ENCODE results near the gene CDH13. TPM values are rescaled to one million over a fixed set of nuclear protein-coding genes. Genes with fewer than 3 reads are reported as not detected.

CDH13 gene
- polyA plus RNA-seq, 2 of the 4 experiments (the other 2 are of a cell fraction), result not detected

DNA sequence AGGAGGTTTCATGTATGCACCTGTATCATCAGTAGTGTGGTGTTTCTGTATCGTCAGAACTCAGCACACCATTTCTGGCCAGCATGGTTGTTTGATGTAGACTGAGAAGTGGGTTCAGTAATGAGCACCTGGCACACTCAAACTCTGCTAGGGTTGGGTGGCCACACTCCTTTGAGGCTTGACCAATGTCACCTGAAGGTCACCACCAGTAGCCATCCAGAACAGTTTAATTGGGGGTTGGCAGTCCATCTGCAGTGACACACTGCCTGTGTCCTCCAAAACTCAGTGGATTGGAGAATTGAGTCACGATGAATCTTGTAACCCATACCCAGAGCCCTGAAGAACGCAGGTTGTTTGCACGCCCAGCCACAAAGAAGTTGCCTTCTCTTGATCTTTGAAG lies 1094.2 kb downstream of the CDH13 start:
- no peak for ATAC-seq
- 6% methylated on average over 4 of the region's 4 CpGs for WGBS (ENCODE audit: missing lambda C conversion rate)
- POLR2A ChIA-PET, result no interaction called here
- CTCF ChIA-PET, result no interaction called here
- DNase-seq (ENCODE audit: low read depth in 1 of 2, low spot score in 1 of 2), result no peak
- Histone ChIP-seq H3K4me3 (no peak overlapping the region), H3K4me1 (no peaks in the 10 kb centered on the region), H3K27ac (no peak overlapping the region), H3K9me3 (no peaks in the 10 kb centered on the region), H3K4me2 (no peak overlapping the region)
- no peak for FAIRE-seq
- TF ChIP-seq CBX2 (IDR thresholded peaks at IDR 0.05; ENCODE audit: borderline replicate concordance, low read depth), result no peak

DNA sequence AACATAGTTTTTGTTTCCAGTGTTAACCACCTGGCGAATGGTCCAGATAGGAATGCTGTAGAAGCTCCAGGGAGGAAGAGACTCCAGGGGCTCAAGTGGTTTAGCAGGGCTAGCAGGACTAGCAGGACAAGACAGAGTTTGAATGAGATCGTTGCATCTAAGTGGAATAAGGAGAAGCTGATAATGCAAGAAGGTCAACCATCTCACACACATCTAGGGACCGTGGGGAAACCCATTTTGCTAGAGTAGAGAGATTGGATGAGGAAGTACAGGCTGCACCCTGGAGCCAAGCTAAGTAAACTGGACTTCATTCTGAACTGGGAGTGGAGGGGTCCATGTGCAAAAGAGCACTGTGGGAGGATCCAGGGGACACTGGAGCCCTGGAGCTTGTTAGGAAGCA lies 1094.9 kb downstream of the CDH13 start:
- ChIA-PET POLR2A (no interaction called here), CTCF (no interaction called here)
- H3K27ac ChIP-seq, result no peak overlapping the region
- WGBS (ENCODE audit: missing lambda C conversion rate), result 2% methylated on average over 3 of the region's 3 CpGs
- H3K4me1 ChIP-seq, result no peaks in the 10 kb centered on the region
- ATAC-seq, result no peak
- H3K9me3 ChIP-seq, result no peaks in the 10 kb centered on the region
- no peak for FAIRE-seq
- DNase-seq (ENCODE audit: low read depth in 1 of 2, low spot score in 1 of 2), result no peak
- no peak overlapping the region for H3K4me3 ChIP-seq
- H3K4me2 ChIP-seq, result no peak overlapping the region
- TF ChIP-seq, protein P1, sequence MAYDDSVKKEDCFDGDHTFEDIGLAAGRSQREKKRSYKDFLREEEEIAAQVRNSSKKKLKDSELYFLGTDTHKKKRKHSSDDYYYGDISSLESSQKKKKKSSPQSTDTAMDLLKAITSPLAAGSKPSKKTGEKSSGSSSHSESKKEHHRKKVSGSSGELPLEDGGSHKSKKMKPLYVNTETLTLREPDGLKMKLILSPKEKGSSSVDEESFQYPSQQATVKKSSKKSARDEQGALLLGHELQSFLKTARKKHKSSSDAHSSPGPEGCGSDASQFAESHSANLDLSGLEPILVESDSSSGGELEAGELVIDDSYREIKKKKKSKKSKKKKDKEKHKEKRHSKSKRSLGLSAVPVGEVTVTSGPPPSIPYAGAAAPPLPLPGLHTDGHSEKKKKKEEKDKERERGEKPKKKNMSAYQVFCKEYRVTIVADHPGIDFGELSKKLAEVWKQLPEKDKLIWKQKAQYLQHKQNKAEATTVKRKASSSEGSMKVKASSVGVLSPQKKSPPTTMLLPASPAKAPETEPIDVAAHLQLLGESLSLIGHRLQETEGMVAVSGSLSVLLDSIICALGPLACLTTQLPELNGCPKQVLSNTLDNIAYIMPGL (CRISPR knock-in tag; IDR thresholded peaks at IDR 0.05; ENCODE audit: borderline replicate concordance), result no peak
- TF ChIP-seq RNF2 (IDR thresholded peaks at IDR 0.05; ENCODE audit: borderline replicate concordance, low read depth), result no peak
- no peak for TF ChIP-seq ZNF302 (CRISPR knock-in tag; IDR thresholded peaks at IDR 0.05)
- no peak for TF ChIP-seq SMC3 (IDR thresholded peaks at IDR 0.05)
- TF ChIP-seq KDM1A (IDR thresholded peaks at IDR 0.05; ENCODE audit: low read depth), result no peak
- TF ChIP-seq PHF8 (IDR thresholded peaks at IDR 0.05; ENCODE audit: borderline replicate concordance, low read depth), result no peak
- no peak for TF ChIP-seq CBX2 (IDR thresholded peaks at IDR 0.05; ENCODE audit: borderline replicate concordance, low read depth)
- TF ChIP-seq RAD21 (conservative IDR thresholded peaks at IDR 0.05 in 1 of 2, IDR thresholded peaks at IDR 0.05 in 1 of 2), result no peak
- TF ChIP-seq CHD4 (IDR thresholded peaks at IDR 0.05; ENCODE audit: borderline replicate concordance), result no peak
- TF ChIP-seq MAFK (IDR thresholded peaks at IDR 0.05; ENCODE audit: partially characterized antibody), result no peak
- TF ChIP-seq FOSL2 (IDR thresholded peaks at IDR 0.05), result no peak
- TF ChIP-seq FOSL2 (CRISPR knock-in tag; IDR thresholded peaks at IDR 0.05), result no peak
- TF ChIP-seq, protein P2, sequence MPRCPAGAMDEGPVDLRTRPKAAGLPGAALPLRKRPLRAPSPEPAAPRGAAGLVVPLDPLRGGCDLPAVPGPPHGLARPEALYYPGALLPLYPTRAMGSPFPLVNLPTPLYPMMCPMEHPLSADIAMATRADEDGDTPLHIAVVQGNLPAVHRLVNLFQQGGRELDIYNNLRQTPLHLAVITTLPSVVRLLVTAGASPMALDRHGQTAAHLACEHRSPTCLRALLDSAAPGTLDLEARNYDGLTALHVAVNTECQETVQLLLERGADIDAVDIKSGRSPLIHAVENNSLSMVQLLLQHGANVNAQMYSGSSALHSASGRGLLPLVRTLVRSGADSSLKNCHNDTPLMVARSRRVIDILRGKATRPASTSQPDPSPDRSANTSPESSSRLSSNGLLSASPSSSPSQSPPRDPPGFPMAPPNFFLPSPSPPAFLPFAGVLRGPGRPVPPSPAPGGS (IDR thresholded peaks at IDR 0.05), result no peak
- TF ChIP-seq, protein P3, sequence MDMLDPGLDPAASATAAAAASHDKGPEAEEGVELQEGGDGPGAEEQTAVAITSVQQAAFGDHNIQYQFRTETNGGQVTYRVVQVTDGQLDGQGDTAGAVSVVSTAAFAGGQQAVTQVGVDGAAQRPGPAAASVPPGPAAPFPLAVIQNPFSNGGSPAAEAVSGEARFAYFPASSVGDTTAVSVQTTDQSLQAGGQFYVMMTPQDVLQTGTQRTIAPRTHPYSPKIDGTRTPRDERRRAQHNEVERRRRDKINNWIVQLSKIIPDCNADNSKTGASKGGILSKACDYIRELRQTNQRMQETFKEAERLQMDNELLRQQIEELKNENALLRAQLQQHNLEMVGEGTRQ (IDR thresholded peaks at IDR 0.05), result no peak
- TF ChIP-seq, protein P4, sequence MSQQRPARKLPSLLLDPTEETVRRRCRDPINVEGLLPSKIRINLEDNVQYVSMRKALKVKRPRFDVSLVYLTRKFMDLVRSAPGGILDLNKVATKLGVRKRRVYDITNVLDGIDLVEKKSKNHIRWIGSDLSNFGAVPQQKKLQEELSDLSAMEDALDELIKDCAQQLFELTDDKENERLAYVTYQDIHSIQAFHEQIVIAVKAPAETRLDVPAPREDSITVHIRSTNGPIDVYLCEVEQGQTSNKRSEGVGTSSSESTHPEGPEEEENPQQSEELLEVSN (IDR thresholded peaks at IDR 0.05; ENCODE audit: borderline replicate concordance, low read depth), result no peak
- TF ChIP-seq NR3C1 (IDR thresholded peaks at IDR 0.05), result no peak
- TF ChIP-seq, protein P5, sequence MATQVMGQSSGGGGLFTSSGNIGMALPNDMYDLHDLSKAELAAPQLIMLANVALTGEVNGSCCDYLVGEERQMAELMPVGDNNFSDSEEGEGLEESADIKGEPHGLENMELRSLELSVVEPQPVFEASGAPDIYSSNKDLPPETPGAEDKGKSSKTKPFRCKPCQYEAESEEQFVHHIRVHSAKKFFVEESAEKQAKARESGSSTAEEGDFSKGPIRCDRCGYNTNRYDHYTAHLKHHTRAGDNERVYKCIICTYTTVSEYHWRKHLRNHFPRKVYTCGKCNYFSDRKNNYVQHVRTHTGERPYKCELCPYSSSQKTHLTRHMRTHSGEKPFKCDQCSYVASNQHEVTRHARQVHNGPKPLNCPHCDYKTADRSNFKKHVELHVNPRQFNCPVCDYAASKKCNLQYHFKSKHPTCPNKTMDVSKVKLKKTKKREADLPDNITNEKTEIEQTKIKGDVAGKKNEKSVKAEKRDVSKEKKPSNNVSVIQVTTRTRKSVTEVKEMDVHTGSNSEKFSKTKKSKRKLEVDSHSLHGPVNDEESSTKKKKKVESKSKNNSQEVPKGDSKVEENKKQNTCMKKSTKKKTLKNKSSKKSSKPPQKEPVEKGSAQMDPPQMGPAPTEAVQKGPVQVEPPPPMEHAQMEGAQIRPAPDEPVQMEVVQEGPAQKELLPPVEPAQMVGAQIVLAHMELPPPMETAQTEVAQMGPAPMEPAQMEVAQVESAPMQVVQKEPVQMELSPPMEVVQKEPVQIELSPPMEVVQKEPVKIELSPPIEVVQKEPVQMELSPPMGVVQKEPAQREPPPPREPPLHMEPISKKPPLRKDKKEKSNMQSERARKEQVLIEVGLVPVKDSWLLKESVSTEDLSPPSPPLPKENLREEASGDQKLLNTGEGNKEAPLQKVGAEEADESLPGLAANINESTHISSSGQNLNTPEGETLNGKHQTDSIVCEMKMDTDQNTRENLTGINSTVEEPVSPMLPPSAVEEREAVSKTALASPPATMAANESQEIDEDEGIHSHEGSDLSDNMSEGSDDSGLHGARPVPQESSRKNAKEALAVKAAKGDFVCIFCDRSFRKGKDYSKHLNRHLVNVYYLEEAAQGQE (IDR thresholded peaks at IDR 0.05), result no peak
